Endothelial cell (in vitro differentiated cells): ENCODE results near the gene MPDU1. TPM values are rescaled to one million over a fixed set of nuclear protein-coding genes. Genes with fewer than 3 reads are reported as not detected.
A peak's percentile ranks its signal among the peaks of the same experiment; 100 is the strongest.

ENCODE experiments used
- DNase-seq: peaks from one replicate; pipeline ENCODE4 v3.0.0; 2021; ENCODE audit warnings: low spot score
- H3K27ac Mint-ChIP-seq: one replicate; pipeline ENCODE4 v1.8.0; 2021; ENCODE audit warnings: mixed read lengths, inconsistent platforms; ENCODE audit not compliant: unreplicated experiment
- H3K27me3 Mint-ChIP-seq: one replicate; pipeline ENCODE4 v1.8.0; 2021; ENCODE audit warnings: mild to moderate bottlenecking, moderate library complexity, mixed read lengths, inconsistent platforms; ENCODE audit not compliant: unreplicated experiment
- H3K36me3 Mint-ChIP-seq: one replicate; pipeline ENCODE4 v1.8.0; 2021; ENCODE audit warnings: mild to moderate bottlenecking, low read depth, mixed read lengths, inconsistent platforms; ENCODE audit not compliant: unreplicated experiment
- H3K4me1 Mint-ChIP-seq: one replicate; pipeline ENCODE4 v1.8.0; 2021; ENCODE audit warnings: mild to moderate bottlenecking, mixed read lengths, inconsistent platforms; ENCODE audit not compliant: unreplicated experiment
- H3K4me3 Mint-ChIP-seq: one replicate; pipeline ENCODE4 v1.8.0; 2021; ENCODE audit warnings: mild to moderate bottlenecking, mixed read lengths, inconsistent platforms; ENCODE audit not compliant: unreplicated experiment
- H3K9me3 Mint-ChIP-seq: one replicate; pipeline ENCODE4 v1.8.0; 2021; ENCODE audit warnings: mixed read lengths, inconsistent platforms; ENCODE audit not compliant: unreplicated experiment
- total RNA-seq: library from RNA; stranded (reverse); fragmentation: NEBNext Ultra II Directional; extraction: Animal tissue kit (Norgen Biotek cat#: 25700); gene quantifications from one replicate; pipeline ENCODE4 v1.2.1, GENCODE V29; 2021; ENCODE audit not compliant: unreplicated experiment
- TF ChIP-seq, protein P1 (sequence below): fragments of 200-600 bp; sonication (generic); IDR thresholded peaks from one replicate; pipeline ENCODE4 v1.5.0; 2021; ENCODE audit warnings: antibody characterized with exemption; ENCODE audit not compliant: unreplicated experiment

Gene MPDU1
- total RNA-seq, 1 donor from 2014 or later, result 51.8 TPM

DNA sequence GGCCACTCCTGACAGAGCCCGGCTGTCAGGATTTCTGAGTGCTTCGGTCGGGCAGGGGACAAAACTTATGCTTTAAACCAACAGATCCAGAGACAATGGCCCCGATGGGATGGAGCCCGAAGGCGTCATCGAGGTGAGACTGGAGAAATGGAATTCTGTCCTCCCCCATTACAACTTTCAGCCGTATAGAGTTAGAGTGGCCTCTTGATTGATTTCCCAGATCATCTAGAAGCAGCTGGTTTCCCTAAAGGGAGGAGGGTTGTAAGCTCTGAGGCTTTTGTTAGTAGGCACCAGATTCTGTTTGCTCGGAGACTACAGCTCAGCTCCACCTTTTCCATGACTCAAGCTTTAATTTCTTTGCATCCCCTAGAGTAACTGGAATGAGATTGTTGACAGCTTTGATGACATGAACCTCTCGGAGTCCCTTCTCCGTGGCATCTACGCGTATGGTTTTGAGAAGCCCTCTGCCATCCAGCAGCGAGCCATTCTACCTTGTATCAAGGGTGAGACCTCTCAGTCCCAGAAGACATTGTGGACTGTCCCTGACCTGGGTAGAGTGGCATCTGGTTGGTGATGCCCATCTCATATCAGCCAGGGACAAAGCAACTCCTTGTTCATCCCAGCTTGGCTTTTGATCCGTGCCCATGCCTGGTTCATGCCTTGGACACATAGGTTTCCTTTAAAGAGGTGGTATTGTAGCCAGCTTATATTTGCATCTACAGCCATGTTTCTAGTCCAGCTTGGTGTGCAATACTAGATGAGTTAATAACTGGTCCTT lies 9.3 kb upstream of the MPDU1 start:
- Mint-ChIP-seq H3K36me3 (peaks cover 79% of the 10 kb centered on the region), H3K4me1 (peaks cover 62% of the 10 kb centered on the region)

DNA sequence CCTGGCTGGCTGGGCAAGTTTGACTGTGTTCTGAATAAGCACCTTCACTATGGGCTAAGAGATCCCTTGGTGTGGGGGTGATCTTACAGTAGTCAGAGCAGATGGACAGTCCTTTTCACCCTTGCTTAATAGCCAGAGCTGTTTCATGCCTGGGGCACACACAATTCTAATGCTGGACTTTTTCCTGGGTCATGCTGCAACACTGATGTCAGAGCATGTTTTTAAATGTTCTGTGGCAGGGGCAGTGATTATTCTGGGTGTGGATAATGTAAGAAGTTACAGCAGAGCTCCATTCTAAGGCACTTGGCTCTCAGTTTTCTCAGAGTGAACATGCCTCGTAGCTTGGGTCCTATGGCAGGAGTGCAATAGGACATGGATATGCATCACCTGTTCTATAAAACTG lies 8.2 kb upstream of the MPDU1 start:
- Mint-ChIP-seq H3K4me3 (peak overlapping the region; percentile 98), H3K9me3 (no peaks in the 10 kb centered on the region), H3K27ac (peak overlapping the region; percentile 58), H3K27me3 (peaks cover 14% of the 10 kb centered on the region), H3K36me3 (peaks cover 76% of the 10 kb centered on the region), H3K4me1 (peaks cover 70% of the 10 kb centered on the region)
- DNase-seq, result no peak
- TF ChIP-seq, protein P1, sequence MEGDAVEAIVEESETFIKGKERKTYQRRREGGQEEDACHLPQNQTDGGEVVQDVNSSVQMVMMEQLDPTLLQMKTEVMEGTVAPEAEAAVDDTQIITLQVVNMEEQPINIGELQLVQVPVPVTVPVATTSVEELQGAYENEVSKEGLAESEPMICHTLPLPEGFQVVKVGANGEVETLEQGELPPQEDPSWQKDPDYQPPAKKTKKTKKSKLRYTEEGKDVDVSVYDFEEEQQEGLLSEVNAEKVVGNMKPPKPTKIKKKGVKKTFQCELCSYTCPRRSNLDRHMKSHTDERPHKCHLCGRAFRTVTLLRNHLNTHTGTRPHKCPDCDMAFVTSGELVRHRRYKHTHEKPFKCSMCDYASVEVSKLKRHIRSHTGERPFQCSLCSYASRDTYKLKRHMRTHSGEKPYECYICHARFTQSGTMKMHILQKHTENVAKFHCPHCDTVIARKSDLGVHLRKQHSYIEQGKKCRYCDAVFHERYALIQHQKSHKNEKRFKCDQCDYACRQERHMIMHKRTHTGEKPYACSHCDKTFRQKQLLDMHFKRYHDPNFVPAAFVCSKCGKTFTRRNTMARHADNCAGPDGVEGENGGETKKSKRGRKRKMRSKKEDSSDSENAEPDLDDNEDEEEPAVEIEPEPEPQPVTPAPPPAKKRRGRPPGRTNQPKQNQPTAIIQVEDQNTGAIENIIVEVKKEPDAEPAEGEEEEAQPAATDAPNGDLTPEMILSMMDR, result no peak

More for the DNA sequence above, 9.3 kb upstream of the MPDU1 start:
- peak overlapping the region; percentile 78 for H3K27ac Mint-ChIP-seq
- peaks cover 11% of the 10 kb centered on the region for H3K27me3 Mint-ChIP-seq
- H3K9me3 Mint-ChIP-seq, result no peaks in the 10 kb centered on the region
- DNase-seq, result no peak
- peak overlapping the region; percentile 98 for H3K4me3 Mint-ChIP-seq
- TF ChIP-seq, protein P1, result no peak

DNA sequence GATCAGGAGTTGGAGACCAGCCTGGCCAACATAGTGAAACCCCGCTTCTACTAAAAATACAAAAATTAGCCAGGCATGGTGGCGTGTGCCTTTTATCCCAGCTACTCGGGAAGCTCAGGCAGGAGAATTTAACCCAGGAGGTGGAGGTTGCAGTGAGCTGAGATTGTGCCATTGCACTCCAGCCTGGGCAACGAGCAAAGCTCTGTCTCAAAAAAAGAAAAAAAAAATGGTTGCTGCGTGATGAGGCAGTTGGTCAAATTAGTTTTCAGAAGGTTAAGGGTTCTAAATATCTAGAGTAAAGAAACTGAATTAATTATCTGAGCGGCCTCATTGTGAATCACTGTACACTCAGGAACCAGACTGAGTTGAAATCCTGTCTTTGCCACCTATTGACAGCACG lies 7.7 kb upstream of the MPDU1 start:
- Mint-ChIP-seq H3K4me1 (peaks cover 74% of the 10 kb centered on the region), H3K4me3 (peak overlapping the region; percentile 78), H3K9me3 (no peaks in the 10 kb centered on the region), H3K36me3 (peaks cover 74% of the 10 kb centered on the region), H3K27me3 (peaks cover 14% of the 10 kb centered on the region), H3K27ac (peak overlapping the region; percentile 58)
- TF ChIP-seq, protein P1, result no peak
- no peak for DNase-seq

DNA sequence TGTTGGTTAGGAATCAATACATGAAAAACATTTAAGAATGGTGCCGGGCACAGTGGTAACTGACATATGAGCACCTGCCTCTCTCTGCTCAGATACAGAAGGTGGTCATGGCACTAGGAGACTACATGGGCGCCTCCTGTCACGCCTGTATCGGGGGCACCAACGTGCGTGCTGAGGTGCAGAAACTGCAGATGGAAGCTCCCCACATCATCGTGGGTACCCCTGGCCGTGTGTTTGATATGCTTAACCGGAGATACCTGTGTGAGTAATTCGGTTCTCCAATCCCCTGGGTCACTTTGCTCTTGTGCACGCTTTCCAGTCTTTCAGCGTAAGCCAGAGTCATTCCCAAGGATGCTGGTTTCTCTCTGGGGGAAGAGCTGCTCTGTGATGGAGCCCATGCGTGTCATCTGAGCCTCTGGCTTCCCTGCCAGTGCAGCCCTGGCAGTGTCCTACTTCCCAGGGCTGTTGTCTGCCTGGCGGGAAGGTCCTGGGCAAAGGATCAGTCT lies 7.2 kb upstream of the MPDU1 start:
- Mint-ChIP-seq H3K9me3 (no peaks in the 10 kb centered on the region), H3K4me3 (peak overlapping the region; percentile 62), H3K27ac (peak overlapping the region; percentile 1), H3K27me3 (peaks cover 13% of the 10 kb centered on the region), H3K36me3 (peaks cover 73% of the 10 kb centered on the region), H3K4me1 (peaks cover 74% of the 10 kb centered on the region)
- DNase-seq, result no peak
- TF ChIP-seq, protein P1, result no peak
